Iris pigment epithelial cell (primary cell): ENCODE data around the gene KARS1.

Experiments
- DNase-seq: peaks from one replicate; pipeline ENCODE4 v3.0.0-alpha.2; 2011; ENCODE audit warnings: low read depth

Gene KARS1

DNA sequence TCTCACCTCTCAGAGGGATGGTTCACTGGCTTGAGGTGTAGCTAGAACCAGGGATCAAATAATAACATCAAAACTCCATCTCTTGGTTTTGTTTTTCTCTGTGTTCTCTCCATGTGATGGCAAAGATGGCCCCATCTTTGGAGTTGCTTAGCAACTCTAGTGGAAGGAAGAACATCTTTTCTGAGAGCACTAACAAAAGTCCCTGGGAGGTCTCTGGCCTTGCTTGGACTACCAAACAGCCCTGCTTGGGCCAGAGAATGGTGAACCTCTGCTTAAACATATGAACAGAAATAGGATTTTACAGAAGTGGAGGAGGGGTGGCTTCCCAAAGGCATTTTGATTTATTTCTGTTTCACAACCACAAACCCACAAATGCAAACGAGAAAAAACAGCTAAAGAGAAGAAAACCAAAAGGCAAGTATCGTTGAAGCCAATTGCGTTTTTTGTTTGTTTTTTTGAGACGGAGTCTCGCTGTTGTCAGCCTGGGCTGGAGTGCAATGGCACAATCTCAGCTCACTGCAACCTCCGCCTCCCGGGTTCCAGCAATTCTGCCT lies 68.1 kb downstream of the KARS1 start:
- no peak for DNase-seq

DNA sequence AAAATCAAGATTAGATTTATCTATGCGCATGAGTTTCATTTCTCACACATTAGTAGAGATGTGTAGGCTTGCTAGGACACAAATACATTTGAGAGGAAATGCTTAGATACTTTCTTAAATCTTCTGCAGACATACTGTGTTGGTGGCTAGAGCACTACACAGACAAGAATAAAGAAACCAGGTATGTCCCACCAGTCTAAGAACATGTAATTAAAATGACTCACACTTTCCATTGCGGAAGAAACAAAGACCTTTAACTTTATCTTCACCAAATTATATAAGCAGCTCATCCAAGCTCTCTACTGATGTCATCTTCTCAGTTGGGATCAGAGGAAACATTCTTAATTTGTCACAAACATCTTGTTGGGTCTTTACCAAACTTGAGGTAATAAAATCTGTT lies 68.7 kb downstream of the KARS1 start:
- peak; percentile 6 for DNase-seq

DNA sequence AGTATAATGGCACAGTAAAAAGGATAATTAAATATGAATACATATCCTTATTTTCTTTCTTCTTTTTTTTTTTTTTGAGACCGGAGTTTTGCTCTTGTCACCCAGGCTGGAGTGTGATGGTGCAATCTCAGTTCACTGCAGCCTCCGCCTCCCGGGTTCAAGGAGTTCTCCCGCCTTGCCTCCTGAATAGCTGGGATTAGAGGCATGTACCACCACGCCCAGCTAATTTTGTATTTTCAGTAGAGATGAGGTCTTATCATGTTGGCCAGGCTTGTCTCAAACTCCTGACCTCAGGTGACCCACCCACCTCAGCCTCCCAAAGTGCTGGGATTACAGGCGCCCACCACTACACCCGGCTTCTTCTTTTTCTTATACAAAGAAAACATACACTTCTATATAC lies 69.3 kb downstream of the KARS1 start:
- DNase-seq: no peak
